ENCODE data around the gene FOXO1. TPM values are rescaled to one million over a fixed set of nuclear protein-coding genes. Genes with fewer than 3 reads are reported as not detected.

FOXO1 gene
- polyA plus RNA-seq, 5 donors, result 9.4 to 13.7 (median 12.6) TPM

DNA sequence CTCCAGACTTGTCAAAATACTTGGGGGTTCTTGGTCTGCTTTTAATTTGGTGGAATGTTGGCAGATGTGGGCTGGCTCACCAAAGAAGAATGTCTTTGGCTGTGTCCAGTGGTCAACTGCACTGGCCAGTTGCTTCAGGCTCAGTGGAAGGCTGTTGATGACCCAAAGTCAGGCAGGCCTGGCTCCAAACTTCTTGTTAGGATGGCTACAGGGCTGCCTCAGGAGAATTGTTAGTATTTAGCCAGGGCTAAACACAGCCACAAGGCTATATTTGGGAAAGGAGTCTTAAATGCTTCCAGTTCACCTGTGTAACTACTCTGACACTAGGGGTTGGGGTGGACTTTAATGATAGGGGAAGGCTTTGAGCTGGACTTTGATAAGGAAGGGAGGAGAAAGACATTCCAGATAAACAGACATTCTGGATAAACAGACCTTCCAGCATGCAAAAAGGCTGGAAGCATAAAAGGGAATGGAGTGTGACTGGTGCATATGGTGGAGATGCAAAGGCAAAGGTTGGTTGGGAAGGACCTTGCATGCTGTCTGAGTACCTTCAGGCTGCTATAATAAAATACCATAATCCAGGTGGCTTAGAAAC, 116.8 kb downstream of the FOXO1 start:
- no peak for DNase-seq

GRCh38 chr13:40547591-40548315, 118.7 kb downstream of the FOXO1 start:
- no peak for DNase-seq

- DNase-seq, result no peak
Measured at GRCh38 chr13:40546047-40546446, 120.4 kb downstream of the FOXO1 start.

- DNase-seq, result no peak
Measured at GRCh38 chr13:40540328-40541044, 126.0 kb downstream of the FOXO1 start.

GRCh38 chr13:40539576-40540327, 126.7 kb downstream of the FOXO1 start:
- DNase-seq, result no peak

DNA sequence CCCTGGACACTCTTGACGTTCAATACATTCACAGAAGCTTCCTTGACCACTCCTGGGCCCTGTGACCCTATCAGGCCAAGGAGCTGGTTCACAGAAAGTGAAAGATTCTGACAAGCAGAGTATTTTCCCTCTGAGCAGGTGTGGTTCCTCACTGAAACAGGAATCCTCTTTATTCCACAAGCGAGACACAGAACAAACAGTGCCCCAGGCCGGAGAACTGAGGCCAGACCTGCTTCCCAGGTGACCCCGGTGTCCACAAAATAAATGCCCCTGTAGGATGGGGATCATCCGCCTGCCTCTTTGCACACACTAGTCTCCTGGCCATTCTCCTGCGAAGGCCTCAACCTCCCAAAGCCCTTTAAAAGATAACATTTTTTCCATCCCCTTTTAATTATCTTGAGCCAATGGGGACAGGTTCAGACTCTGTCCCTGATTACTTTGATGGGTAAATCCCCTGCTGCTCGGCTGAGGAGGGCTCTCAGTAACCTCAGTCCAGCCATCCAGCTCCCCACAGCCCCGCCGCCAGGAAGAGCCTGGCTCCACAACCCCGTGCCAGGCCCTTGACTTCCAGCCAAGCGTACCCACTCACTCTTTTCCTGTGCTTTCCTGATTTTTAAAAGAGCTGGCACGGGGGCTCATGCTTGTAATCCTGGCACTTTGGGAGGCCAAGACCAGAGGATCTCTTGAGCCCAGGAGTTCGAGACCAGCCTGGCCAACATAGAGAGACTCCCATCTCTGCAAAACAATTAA, 129.1 kb downstream of the FOXO1 start:
- no peak for DNase-seq

DNA sequence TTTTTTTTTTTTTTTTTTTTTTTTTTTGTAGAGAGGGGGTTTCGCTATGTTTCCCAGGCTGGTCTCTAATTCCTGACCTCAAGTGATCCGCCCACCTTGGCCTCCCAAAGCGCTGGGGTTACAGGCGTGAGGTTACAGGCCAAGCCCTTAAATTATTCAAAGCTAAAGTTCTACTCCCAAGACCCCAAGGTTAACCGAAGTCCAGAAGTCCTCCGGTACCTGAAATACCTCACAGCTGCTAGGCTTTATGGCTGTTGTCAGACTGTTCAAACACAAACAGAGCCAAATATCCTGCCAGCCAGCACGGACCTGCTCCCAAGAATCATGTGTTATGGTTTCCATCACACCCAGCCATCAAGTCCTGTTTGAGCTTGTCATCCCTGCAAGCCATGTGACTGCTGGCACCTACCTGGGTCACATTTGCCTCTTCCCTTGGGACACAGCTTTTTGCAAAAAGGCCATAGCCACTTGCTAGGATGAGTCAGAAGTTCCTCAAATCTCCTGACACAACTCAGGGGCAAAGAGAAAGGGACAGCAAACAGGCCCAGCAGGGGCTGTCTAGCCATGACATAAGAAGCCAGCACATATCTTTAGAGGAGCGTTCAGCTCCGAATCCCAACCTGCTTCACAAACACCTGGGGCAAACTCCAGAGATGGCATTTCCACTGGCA, 129.9 kb downstream of the FOXO1 start:
- no peak for DNase-seq

- no peak for DNase-seq
Measured at GRCh38 chr13:40535345-40535836, 131.1 kb downstream of the FOXO1 start.

GRCh38 chr13:40534456-40534855, 132.0 kb downstream of the FOXO1 start:
- DNase-seq, result no peak

- no peak for DNase-seq
Measured at GRCh38 chr13:40533072-40533471, 133.4 kb downstream of the FOXO1 start.

GRCh38 chr13:40530961-40531360, 135.5 kb downstream of the FOXO1 start:
- no peak for DNase-seq

- no peak for DNase-seq
Measured at GRCh38 chr13:40528881-40529280, 137.6 kb downstream of the FOXO1 start.

DNA sequence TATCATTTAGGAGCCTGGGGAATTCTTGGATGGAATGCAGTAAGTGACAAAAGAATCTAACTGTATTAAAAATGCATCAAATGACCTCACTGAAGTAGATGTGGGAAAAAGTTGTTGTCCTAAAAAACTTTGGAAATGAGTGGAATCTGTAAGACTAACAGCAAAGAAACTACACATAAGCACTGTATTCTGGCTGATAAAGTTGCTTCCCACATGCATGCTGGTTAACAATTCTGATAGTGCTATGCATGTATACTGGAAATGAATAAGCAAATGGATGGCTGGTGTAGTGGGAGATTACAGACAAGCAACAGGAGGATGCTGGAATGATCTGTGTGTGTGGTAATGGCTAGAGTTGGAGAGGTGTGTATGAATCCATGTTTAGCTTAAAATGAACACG, 138.5 kb downstream of the FOXO1 start:
- no peak for DNase-seq

- DNase-seq, result no peak
Measured at GRCh38 chr13:40522282-40522681, 144.2 kb downstream of the FOXO1 start.

DNA sequence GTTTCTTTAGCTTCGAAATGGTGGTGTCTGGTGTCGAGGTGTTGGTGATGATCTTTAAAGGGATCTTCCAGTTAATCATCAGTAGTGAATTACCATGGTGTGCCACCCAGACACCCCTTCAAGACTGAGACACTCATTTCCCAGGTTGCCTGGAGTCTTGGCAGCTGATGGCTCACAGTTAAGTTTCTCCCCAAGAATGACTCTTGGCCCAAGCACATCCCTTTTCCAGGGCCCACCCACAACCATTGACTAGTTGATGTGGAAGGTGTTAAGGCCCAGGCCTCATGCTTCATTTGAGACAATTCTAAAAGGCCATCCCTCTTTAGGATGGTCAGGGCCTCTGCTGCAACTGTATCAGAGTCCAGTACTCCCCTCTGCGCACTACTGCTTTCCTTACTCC, 145.5 kb downstream of the FOXO1 start:
- no peak for DNase-seq

DNA sequence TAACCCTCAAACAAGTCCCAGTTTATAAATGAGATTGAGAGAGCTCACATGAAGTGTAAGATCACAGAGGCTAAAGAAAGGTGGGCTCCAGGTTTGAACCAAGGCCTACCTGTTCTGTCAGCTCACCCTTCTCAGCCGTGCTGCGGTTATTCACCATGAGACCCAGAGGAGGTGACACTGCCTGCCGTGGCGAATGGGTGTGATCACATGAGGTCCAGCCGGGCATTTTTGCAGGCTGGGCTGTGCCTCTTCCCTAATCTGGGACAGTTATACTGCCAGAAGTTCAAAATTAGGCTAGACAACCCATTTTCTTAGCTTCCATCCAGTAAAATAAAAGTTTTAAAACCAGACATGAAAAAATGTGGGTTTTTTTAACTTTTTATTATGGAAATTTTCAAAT, 146.8 kb downstream of the FOXO1 start:
- no peak for DNase-seq

- DNase-seq, result no peak
Measured at GRCh38 chr13:40518481-40518882, 148.0 kb downstream of the FOXO1 start.

- no peak for DNase-seq
Measured at GRCh38 chr13:40517486-40518480, 148.7 kb downstream of the FOXO1 start.

DNA sequence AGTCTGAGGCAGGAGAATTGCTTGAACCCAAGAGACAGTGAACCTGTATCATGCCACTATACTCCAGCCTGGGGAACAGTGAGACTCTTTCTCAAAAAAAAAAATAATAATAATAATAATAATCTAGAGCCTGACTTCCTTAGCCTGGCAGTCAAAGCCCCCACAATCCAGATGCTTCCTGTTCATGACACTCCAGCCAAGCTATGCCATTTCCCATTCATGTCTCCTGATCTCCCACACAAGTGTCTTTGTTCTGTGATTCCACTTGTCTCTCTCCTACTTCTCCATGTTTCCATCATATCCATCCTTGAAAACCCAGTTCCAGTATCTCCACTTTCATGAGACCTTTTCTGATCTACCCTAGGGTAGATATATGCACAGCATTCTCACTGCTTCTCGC, 150.7 kb downstream of the FOXO1 start:
- no peak for DNase-seq

DNA sequence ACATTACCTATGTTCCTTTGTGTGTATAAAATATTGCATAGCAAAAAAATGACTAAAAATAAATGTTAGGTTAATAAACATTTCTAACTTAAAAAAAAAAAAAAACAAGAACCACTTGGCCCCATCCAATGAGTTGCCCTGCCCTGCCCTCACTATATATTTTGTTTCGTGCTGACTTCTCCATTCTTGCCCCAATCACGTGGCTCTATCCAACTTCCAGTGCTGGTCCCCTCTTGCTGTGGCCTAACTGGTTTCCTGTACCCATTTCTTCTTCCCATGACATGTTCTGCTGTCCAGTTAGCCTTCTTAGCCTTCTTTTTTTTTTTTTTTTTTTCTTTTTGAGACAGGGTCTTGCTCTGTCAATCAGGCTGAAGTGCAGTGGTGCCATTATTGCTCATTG, 151.6 kb downstream of the FOXO1 start:
- DNase-seq, result no peak
